Measurements from ENCODE around the gene RYR2.

DNA sequence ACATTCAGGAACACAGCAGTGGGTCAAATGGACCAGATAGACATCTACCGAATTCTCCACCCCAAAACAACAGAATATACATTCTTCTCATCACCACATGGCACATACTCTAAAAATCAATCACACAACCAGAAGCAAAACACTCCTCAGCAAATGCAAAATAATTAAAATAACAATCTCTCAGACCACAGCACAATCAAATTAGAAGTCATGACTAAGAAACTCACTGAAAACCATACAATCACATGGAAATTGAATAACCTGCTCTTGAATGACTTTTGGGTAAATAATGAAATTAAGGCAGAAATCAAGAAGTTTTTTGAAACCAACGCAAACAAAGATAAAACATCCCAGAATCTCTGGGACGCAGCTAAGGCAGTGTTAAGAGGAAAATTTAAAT is 799.5 kb downstream of the RYR2 start:
- TF ChIP-seq EZH2 (IDR thresholded peaks at IDR 0.05; ENCODE audit: borderline replicate concordance, low read depth, low read length): no peak
- TF ChIP-seq, protein P1, sequence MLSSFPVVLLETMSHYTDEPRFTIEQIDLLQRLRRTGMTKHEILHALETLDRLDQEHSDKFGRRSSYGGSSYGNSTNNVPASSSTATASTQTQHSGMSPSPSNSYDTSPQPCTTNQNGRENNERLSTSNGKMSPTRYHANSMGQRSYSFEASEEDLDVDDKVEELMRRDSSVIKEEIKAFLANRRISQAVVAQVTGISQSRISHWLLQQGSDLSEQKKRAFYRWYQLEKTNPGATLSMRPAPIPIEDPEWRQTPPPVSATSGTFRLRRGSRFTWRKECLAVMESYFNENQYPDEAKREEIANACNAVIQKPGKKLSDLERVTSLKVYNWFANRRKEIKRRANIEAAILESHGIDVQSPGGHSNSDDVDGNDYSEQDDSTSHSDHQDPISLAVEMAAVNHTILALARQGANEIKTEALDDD (IDR thresholded peaks at IDR 0.05): no peak
- no peak for TF ChIP-seq JUN (IDR thresholded peaks at IDR 0.05; ENCODE audit: borderline replicate concordance, low read depth, low read length)
- TF ChIP-seq JUN (CRISPR knock-in tag; IDR thresholded peaks at IDR 0.05; ENCODE audit: borderline replicate concordance): no peak
- no peak for TF ChIP-seq NONO (IDR thresholded peaks at IDR 0.05; ENCODE audit: low read depth in 2 of 2, low read length in 1 of 2)
- no peak for TF ChIP-seq RCOR1 (IDR thresholded peaks at IDR 0.05; ENCODE audit: borderline replicate concordance in 1 of 2, low read depth in 2 of 2, low read length in 2 of 2)
- TF ChIP-seq SNRNP70 (optimal IDR thresholded peaks at IDR 0.05; ENCODE audit: low read depth, low read length): no peak
- no peak for TF ChIP-seq CTCF (IDR thresholded peaks at IDR 0.05 in 2 of 3, conservative IDR thresholded peaks at IDR 0.05 in 1 of 3; ENCODE audit: insufficient read depth in 2 of 3, low read depth in 1 of 3, low read length in 3 of 3)
- no peak for TF ChIP-seq SRSF9 (IDR thresholded peaks at IDR 0.05; ENCODE audit: borderline replicate concordance, low read depth, low read length)
- TF ChIP-seq JUND (IDR thresholded peaks at IDR 0.05; ENCODE audit: borderline replicate concordance, low read depth, low read length): no peak
- no peak for TF ChIP-seq JUND (tag; IDR thresholded peaks at IDR 0.05; ENCODE audit: borderline replicate concordance, low read depth, low read length)
- TF ChIP-seq SREBF2 (CRISPR knock-in tag; IDR thresholded peaks at IDR 0.05): no peak
- TF ChIP-seq ZFP1 (CRISPR knock-in tag; IDR thresholded peaks at IDR 0.05): no peak
- TF ChIP-seq YBX1 (IDR thresholded peaks at IDR 0.05): no peak
- no peak for TF ChIP-seq ZNF224 (CRISPR knock-in tag; IDR thresholded peaks at IDR 0.05)
